HL-60 (cell line): ENCODE results near the gene RAET1G.

Experiments
- DNase-seq, 2 experiments: peaks; one replicate each; pipeline ENCODE4 v3.0.0-alpha.2; 2010 to 2020; ENCODE audit warnings: low read depth in 1 of 2, low spot score in 1 of 2
- H3K27ac ChIP-seq: fragments of 250-450 bp; sonication (Bioruptor Pico); replicated peaks from 2 replicates; pipeline ENCODE4 v1.5.1; 2020; ENCODE audit warnings: mild to moderate bottlenecking, moderate library complexity
- H3K27me3 ChIP-seq: fragments of 250-450 bp; sonication (Bioruptor Pico); 2 replicates; pipeline ENCODE4 v1.5.1; 2021; ENCODE audit warnings: mild to moderate bottlenecking, moderate library complexity; ENCODE audit not compliant: insufficient read depth, poor library complexity, severe bottlenecking
- H3K4me3 ChIP-seq: replicated peaks from 2 replicates; pipeline ENCODE4 v1.5.1; 2011; ENCODE audit warnings: mild to moderate bottlenecking, control low read depth, low read length; ENCODE audit not compliant: insufficient read depth
- CTCF ChIP-seq: IDR thresholded peaks from one replicate; pipeline ENCODE4 v1.5.1; 2011; ENCODE audit warnings: low read length, control low read depth, inconsistent platforms; ENCODE audit not compliant: insufficient read depth
- GABPA ChIP-seq: IDR thresholded peaks from 2 replicates; pipeline ENCODE4 v1.6.1; 2012; ENCODE audit warnings: low read depth
- POLR2AphosphoS5 ChIP-seq: IDR thresholded peaks from 2 replicates; pipeline ENCODE4 v1.6.1; 2012; ENCODE audit warnings: low read depth
- REST ChIP-seq: IDR thresholded peaks from 2 replicates; pipeline ENCODE4 v1.6.1; 2012; ENCODE audit warnings: low read depth; ENCODE audit not compliant: insufficient replicate concordance
- SPI1 ChIP-seq: IDR thresholded peaks from 2 replicates; pipeline ENCODE4 v1.6.1; 2012; ENCODE audit warnings: low read depth, mild to moderate bottlenecking, borderline replicate concordance

RAET1G gene

DNA sequence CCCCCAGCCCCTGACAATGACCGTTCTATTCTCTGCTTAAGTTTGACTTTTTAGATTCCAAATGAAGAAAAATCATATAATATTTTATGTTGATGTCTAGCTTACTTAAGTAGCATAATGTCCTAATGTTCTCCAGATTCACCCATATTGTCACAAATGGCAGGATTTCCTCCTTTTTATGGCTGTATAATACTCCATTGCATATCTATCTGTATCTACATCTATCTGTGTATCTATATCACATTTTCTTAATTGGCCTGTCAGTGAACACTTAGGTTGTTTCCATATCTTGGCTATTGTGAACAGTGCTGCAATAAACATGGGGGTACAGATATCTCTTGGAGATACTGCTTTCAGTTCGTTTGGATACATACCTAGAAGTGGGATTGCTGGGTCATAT is 51.7 kb downstream of the RAET1G start:
- no peak overlapping the region for H3K4me3 ChIP-seq
- no peak for TF ChIP-seq CTCF
- no peak for TF ChIP-seq GABPA
- no peak for TF ChIP-seq POLR2AphosphoS5
- no peak overlapping the region for H3K27ac ChIP-seq
- no peaks in the 10 kb centered on the region for H3K27me3 ChIP-seq
- DNase-seq: no peak

DNA sequence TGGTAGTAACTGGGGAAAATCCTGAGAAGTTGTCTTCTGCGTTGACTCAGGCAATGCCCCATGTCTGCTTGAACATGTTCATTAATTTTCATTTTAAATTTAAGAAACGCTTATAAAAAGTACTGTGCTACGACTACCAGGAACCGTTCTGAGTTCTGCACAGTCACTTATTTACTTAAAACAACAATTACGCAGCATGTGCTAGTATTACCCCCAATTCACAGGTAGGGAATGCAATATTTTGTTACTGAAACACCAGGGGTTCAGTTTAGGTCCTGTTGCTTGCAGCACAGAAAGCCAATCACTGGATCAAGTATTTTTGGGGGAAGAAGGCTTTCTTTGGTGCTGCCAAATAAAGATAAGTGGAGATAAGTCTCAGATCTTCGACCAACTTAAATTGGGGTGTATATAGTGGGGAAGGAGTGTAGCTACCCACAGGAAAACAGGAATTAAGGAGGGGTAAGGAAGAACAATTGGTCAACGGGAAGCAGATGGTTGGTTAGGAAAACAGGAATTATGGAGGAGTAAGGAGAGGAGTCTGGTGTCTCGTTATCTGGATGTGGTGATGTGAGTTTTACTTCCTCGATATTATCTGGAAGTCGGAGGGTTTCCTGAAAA is 53.5 kb downstream of the RAET1G start:
- H3K27me3 ChIP-seq: no peaks in the 10 kb centered on the region
- no peak for DNase-seq
- no peak overlapping the region for H3K4me3 ChIP-seq
- no peak overlapping the region for H3K27ac ChIP-seq
- TF ChIP-seq GABPA: no peak
- TF ChIP-seq REST: no peak
- TF ChIP-seq SPI1: no peak
- no peak for TF ChIP-seq POLR2AphosphoS5
- TF ChIP-seq CTCF: no peak

DNA sequence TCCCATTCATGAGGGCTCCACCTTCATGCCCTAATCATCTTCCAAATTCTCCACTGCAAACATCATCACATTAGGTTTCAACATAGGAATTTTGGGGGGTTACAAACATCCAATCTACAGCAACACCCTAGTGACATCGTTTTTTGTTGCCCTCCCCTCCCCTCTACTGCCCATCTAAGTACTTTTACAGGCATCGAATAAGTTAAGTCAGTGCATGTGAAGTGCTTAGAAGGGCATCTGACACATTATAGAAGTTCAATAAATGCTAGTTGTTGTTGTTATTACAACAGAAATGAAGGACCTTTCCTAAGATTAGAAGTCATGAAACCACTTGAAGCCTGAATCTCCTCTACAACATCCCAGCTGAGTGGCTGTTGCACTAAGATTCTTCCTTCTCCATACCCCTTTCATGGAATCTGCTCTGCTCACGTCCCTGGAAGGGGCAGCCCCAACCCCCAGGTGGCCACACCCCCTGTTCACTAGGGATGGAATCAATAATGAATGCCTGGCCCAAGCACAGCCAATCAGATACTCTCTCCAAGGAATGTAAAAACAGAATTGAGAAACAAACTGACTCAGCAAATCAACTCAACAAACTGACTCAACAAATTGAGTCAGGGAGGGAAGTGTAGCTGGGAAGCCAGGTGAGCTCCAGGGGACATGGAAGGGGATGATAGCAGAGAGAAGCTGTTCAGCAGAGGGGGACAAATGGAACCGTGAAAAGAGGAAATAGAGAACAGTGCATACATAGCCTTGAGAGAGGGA is 54.9 kb downstream of the RAET1G start:
- H3K4me3 ChIP-seq: no peak overlapping the region
- DNase-seq: no peak
- H3K27ac ChIP-seq: no peak overlapping the region
- TF ChIP-seq SPI1 (no peak), REST (no peak), CTCF (no peak), GABPA (no peak), POLR2AphosphoS5 (no peak)
- H3K27me3 ChIP-seq: no peaks in the 10 kb centered on the region
